22Rv1 (cell line): ENCODE data around the gene UBA5.

Experiments used
- ZFX ChIP-seq: fragments of 450-650 bp; IDR thresholded peaks from 2 replicates; pipeline ENCODE4 v1.6.1; 2017; ENCODE audit warnings: antibody characterized with exemption, borderline replicate concordance
- TF ChIP-seq, protein P1 (sequence below): fragments of 450-650 bp; IDR thresholded peaks from 2 replicates; pipeline ENCODE4 v1.5.1; 2017; ENCODE audit warnings: mild to moderate bottlenecking

DNA sequence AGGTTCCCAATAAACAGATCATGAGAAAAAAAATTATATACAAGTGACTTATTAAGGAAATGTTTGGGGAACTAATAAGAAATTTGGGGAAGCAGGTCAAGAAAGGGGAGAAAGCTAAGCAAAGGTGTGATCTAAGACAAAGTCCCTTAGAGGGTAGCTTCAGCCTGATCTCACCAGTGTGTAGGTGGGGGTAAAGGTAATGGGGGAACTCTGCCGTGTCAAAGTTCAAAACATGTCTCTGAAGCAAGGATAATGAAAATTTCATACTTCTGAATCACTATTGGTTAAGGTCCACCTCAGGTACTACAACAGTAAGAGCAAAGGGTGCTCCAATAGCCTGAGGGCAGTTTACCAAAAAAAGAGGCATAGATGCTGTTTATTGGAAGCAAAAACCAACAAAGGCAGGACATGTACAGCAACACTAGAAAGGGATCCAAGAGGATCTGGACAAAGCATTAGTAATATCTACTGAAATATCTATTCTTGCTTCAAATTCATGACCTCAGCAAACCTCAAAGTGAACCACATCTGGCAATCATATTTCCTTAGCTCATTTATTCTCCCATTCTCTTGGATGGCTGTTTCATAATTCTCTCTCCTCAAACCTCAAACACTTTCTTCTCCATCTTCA is 7.4 kb upstream of the UBA5 start:
- TF ChIP-seq, protein P1, sequence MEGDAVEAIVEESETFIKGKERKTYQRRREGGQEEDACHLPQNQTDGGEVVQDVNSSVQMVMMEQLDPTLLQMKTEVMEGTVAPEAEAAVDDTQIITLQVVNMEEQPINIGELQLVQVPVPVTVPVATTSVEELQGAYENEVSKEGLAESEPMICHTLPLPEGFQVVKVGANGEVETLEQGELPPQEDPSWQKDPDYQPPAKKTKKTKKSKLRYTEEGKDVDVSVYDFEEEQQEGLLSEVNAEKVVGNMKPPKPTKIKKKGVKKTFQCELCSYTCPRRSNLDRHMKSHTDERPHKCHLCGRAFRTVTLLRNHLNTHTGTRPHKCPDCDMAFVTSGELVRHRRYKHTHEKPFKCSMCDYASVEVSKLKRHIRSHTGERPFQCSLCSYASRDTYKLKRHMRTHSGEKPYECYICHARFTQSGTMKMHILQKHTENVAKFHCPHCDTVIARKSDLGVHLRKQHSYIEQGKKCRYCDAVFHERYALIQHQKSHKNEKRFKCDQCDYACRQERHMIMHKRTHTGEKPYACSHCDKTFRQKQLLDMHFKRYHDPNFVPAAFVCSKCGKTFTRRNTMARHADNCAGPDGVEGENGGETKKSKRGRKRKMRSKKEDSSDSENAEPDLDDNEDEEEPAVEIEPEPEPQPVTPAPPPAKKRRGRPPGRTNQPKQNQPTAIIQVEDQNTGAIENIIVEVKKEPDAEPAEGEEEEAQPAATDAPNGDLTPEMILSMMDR, result no peak
- TF ChIP-seq ZFX, result no peak
